K562 (cell line): Measurements from ENCODE around the gene HAPLN2. TPM values are rescaled to one million over a fixed set of nuclear protein-coding genes. Genes with fewer than 3 reads are reported as not detected.
A peak's percentile ranks its signal among the peaks of the same experiment; 100 is the strongest.

Source experiments
- DEAF1 ChIP-seq: fragments of 450-650 bp; formaldehyde crosslinking; IDR thresholded peaks from 2 replicates; pipeline ENCODE4 v1.4.0; 2020; ENCODE audit warnings: mild to moderate bottlenecking, moderate library complexity
- E2F1 ChIP-seq: sonication (generic); formaldehyde crosslinking; IDR thresholded peaks from 2 replicates; pipeline ENCODE4 v1.8.1; 2023; ENCODE audit warnings: mild to moderate bottlenecking, missing genetic modification reagents, moderate library complexity
- GMEB1 ChIP-seq: fragments of 250-450 bp; sonication (Bioruptor Pico); IDR thresholded peaks from 2 replicates; pipeline ENCODE4 v1.4.0; 2020; ENCODE audit warnings: mild to moderate bottlenecking
- GTF2F1 ChIP-seq: IDR thresholded peaks from 2 replicates; pipeline ENCODE4 v1.6.1; 2011; ENCODE audit warnings: low read depth, low read length, improper control_type of control experiment
- HMGN3 ChIP-seq: IDR thresholded peaks from 2 replicates; pipeline ENCODE4 v1.6.1; 2011; ENCODE audit warnings: borderline replicate concordance, low read depth, mild to moderate bottlenecking, mixed read lengths, low read length; ENCODE audit not compliant: insufficient read length; ENCODE audit errors: extremely low read depth
- KHSRP ChIP-seq: fragments of 450-650 bp; IDR thresholded peaks from 2 replicates; pipeline ENCODE4 v1.6.1; 2017
- PHF8 ChIP-seq: fragments of 200-600 bp; sonication (generic); IDR thresholded peaks from 2 replicates; pipeline ENCODE4 v1.6.1; 2012; ENCODE audit warnings: mixed run types, mild to moderate bottlenecking, inconsistent platforms, low read length, moderate library complexity, borderline replicate concordance
- TCF15 ChIP-seq: fragments of 250-450 bp; sonication (Bioruptor Pico); IDR thresholded peaks from 2 replicates; pipeline ENCODE4 v1.8.0; 2022; ENCODE audit warnings: moderate library complexity, mild to moderate bottlenecking, inconsistent platforms
- ZBED1 ChIP-seq: IDR thresholded peaks from 2 replicates; pipeline ENCODE4 v1.6.1; 2014
- ZNF197 ChIP-seq: fragments of 200-800 bp; sonication (Bioruptor generic); IDR thresholded peaks from 2 replicates; pipeline ENCODE4 v1.6.1; 2016; ENCODE audit warnings: low read depth, missing genetic modification characterization, missing compliant biosample characterization
- ZNF311 ChIP-seq: fragments of 250-450 bp; sonication (Bioruptor Pico); IDR thresholded peaks from 2 replicates; pipeline ENCODE4 v1.4.0; 2020; ENCODE audit warnings: mild to moderate bottlenecking, moderate library complexity
- polyA plus RNA-seq, 8 experiments: library from polyadenylated mRNA; depleted of rRNA in 4 of 8; stranded (reverse) in 5 of 8; unstranded in 3 of 8; fragments of >200 nt; fragmentation: Nextera tagmentation in 2 of 8; fragmentation: Illumina TruSeq in 1 of 8; extraction: Ambion mirVana in 2 of 8; extraction: Trizol in 1 of 8; gene quantifications; 2 replicates each; pipeline versions ENCODE4 v1.2.1 to v1.2.3, GENCODE V29; 2011 to 2014; ENCODE audit warnings: inconsistent platforms in 1 of 8, missing spikeins in 1 of 8
- total RNA-seq, 7 experiments: library from RNA; depleted of rRNA in 6 of 7; stranded (reverse); fragments of >200 nt in 6 of 7; fragmentation: Illumina TruSeq in 2 of 7; extraction: Trizol in 2 of 7; gene quantifications; 2 replicates each; pipeline versions ENCODE4 v1.2.1 to v1.2.3, GENCODE V29; 2011 to 2021; ENCODE audit warnings: low replicate concordance in 1 of 7

Gene HAPLN2
- total and polyA plus RNA-seq, 9 of the 15 experiments (the other 6 are each of a cell fraction or from before 2014, with no cell fraction given), result 0.14 to 5.2 (median 3.8) TPM; not detected in 4

GRCh38 chr1:156590326-156591180 lies 28.7 kb upstream of the HAPLN2 start (continued):
- TF ChIP-seq GMEB1 (CRISPR knock-in tag), result no peak
- no peak for TF ChIP-seq GTF2F1
- no peak for TF ChIP-seq DEAF1 (CRISPR knock-in tag)
- no peak for TF ChIP-seq E2F1 (CRISPR knock-in tag)
- TF ChIP-seq HMGN3, result no peak
- no peak for TF ChIP-seq PHF8
- no peak for TF ChIP-seq TCF15 (CRISPR knock-in tag)
- 0 out of 2 replicates have a peak, but pooled peaks have one; percentile 49 for TF ChIP-seq ZNF197 (CRISPR knock-in tag)
- TF ChIP-seq ZBED1, result no peak
- TF ChIP-seq ZNF311 (CRISPR knock-in tag), result no peak
- TF ChIP-seq KHSRP, result no peak
- TF ChIP-seq, all 486 proteins: peak for 20
